T-helper 2 cell treated with Interferon-gamma antibody and Interleukin-4, amounts not matched to agents 5 μg/mL and 100 μg/mL, for 36 hours (primary cell): ENCODE measurements around the gene HTR4.

Experiments
- DNase-seq: peaks from one replicate; pipeline ENCODE4 v3.0.0; 2021; ENCODE audit warnings: low spot score
- H3K27ac Mint-ChIP-seq: one replicate; pipeline ENCODE4 v1.8.0; 2021; ENCODE audit warnings: mild to moderate bottlenecking, mixed read lengths
- H3K27me3 Mint-ChIP-seq: one replicate; pipeline ENCODE4 v1.8.0; 2021; ENCODE audit warnings: low read depth, mixed read lengths
- H3K36me3 Mint-ChIP-seq: one replicate; pipeline ENCODE4 v1.8.0; 2021; ENCODE audit warnings: low read depth, mixed read lengths
- H3K4me1 Mint-ChIP-seq: one replicate; pipeline ENCODE4 v1.8.0; 2021; ENCODE audit warnings: low read depth, mixed read lengths
- H3K4me3 Mint-ChIP-seq: one replicate; pipeline ENCODE4 v1.8.0; 2022; ENCODE audit warnings: mild to moderate bottlenecking, moderate library complexity, mixed read lengths
- H3K9me3 Mint-ChIP-seq: one replicate; pipeline ENCODE4 v1.8.0; 2021; ENCODE audit warnings: mixed read lengths

The HTR4 gene

DNA sequence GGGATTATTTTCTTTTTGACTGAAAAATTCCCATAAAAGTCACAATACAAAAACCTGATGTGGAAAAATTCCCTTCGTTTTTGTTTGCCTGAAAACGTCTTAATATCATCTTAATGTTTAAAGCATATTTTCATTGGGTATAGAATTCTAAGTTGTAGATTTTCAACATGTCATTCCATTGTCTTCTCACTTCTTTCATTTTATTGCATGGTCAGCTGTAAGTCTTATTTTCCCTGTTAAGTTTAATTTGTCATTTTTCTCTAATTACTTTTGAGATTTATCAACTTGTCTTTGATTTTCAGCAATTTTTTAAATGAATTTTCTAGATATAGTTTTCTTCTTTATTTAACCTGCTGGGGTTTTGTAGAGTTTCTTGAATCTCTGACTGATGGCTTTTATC, 138.9 kb downstream of the HTR4 start:
- Mint-ChIP-seq H3K4me3 (no peak overlapping the region), H3K27ac (no peak overlapping the region), H3K4me1 (peaks cover 2% of the 10 kb centered on the region), H3K36me3 (no peaks in the 10 kb centered on the region), H3K27me3 (peaks cover 8% of the 10 kb centered on the region), H3K9me3 (no peaks in the 10 kb centered on the region)
- DNase-seq = no peak

DNA sequence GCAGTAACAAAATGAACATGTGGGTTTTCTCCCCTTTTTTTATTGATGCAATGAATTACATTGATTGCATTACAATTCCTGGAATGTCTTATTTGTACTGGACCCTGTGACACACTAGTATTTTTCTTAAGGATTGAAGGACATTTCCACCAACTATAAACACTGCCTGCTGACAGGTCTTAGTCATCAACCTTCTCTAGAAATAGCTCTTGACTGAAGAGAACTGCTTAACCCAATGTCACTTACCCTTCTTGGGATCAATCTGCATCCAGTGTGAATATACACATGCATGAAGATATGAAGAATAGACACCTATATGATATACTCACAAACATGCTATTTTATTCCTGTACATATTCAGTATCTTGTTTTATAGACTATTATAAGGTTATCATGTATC, 140.0 kb downstream of the HTR4 start:
- H3K27ac Mint-ChIP-seq = no peak overlapping the region
- peaks cover 2% of the 10 kb centered on the region for H3K4me1 Mint-ChIP-seq
- no peaks in the 10 kb centered on the region for H3K36me3 Mint-ChIP-seq
- peaks cover 12% of the 10 kb centered on the region for H3K27me3 Mint-ChIP-seq
- no peak overlapping the region for H3K4me3 Mint-ChIP-seq
- H3K9me3 Mint-ChIP-seq = no peaks in the 10 kb centered on the region
- no peak for DNase-seq

DNA sequence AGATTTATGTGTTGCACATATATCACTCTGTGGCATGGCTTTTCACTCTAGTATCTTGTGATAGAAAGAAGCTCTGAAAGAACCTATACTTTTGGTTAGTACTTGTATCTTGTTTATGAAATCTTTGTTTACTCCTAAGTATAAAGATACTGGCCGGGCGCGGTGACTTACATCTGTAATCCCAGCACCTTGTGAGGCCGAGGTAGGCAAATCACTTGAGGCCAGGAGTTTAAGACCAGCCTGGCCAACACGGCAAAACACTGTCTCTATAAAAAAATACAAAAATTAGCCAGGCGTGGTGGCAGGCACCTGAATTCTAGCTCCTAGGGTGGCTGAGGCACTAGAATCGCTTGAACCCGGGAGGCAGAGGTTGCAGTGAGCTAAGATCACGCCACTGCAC, 141.8 kb downstream of the HTR4 start:
- Mint-ChIP-seq H3K27ac (no peak overlapping the region), H3K4me3 (no peak overlapping the region), H3K36me3 (no peaks in the 10 kb centered on the region), H3K9me3 (no peaks in the 10 kb centered on the region), H3K27me3 (peaks cover 9% of the 10 kb centered on the region), H3K4me1 (peaks cover 2% of the 10 kb centered on the region)
- no peak for DNase-seq

DNA sequence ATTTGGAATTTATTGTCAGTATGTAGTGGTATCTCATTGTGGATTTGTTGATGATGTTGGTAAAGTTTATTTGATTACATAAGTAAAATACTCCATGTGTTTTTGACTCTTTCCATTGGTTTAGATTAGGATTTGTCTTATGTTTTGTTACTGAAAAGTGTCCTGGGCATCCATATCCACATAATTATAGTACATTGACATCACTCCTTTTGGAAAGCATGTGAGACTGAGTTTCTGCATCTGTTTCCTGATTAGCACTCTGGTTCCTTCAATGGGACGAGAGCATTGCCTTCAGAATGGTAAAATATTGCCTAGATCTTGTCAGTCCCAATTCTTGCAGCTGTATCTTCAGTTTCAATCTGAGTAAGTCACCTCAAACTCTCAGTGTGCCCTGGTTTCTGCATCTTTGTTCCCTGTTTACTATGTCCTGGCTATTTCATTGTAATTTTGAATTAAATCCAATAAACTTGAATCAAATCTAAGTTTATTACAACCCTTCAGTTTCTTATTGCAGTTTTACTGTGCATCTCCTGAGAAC, 142.4 kb downstream of the HTR4 start:
- Mint-ChIP-seq H3K4me3 (no peak overlapping the region), H3K36me3 (no peaks in the 10 kb centered on the region), H3K4me1 (peaks cover 2% of the 10 kb centered on the region), H3K27ac (no peak overlapping the region), H3K9me3 (no peaks in the 10 kb centered on the region), H3K27me3 (peaks cover 7% of the 10 kb centered on the region)
- DNase-seq = no peak

DNA sequence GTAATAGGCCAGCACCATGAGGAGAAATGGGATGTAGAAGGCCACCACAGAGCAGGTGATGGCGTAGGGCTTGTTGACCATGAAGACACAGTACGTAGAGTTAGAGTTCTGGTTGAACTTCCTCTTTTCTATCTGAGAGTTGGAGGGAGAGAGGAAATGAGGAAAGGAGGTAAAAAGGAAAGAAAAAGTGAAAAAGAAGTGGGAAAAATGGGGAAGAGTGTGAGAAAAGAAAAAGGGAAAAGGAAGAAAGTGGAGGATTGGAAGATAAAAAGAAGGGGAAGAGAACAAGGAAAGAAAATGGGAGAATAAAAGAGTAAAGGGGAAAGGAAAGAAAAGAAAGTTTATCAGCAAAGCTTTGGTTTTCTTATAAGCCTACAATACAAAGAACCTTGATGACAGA, 144.4 kb downstream of the HTR4 start:
- DNase-seq = no peak
- H3K4me1 Mint-ChIP-seq = peaks cover 2% of the 10 kb centered on the region
- H3K4me3 Mint-ChIP-seq = no peak overlapping the region
- no peak overlapping the region for H3K27ac Mint-ChIP-seq
- peaks cover 7% of the 10 kb centered on the region for H3K27me3 Mint-ChIP-seq
- no peaks in the 10 kb centered on the region for H3K36me3 Mint-ChIP-seq
- no peaks in the 10 kb centered on the region for H3K9me3 Mint-ChIP-seq

DNA sequence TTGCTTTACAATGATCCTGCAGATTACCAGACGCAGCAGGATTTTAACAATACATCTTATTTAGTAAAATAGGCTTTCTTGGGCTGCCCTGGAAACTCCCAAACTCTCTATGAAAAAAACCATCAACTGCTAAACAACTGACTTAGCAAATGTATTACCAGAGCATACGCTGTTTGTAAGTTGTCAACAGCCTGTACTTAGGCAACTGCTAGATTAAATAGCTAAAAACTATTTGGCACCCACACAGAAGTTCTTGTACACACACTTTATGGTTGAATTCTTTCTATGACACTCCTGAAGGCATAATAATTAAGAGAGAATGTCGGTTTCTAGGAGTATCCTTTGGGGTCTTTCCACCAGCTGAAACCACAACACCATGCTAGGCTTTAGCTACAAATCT, 146.7 kb downstream of the HTR4 start:
- peaks cover 2% of the 10 kb centered on the region for H3K4me1 Mint-ChIP-seq
- no peaks in the 10 kb centered on the region for H3K9me3 Mint-ChIP-seq
- H3K36me3 Mint-ChIP-seq = no peaks in the 10 kb centered on the region
- no peak overlapping the region for H3K27ac Mint-ChIP-seq
- no peak for DNase-seq
- H3K4me3 Mint-ChIP-seq = no peak overlapping the region
- H3K27me3 Mint-ChIP-seq = peaks cover 7% of the 10 kb centered on the region

DNA sequence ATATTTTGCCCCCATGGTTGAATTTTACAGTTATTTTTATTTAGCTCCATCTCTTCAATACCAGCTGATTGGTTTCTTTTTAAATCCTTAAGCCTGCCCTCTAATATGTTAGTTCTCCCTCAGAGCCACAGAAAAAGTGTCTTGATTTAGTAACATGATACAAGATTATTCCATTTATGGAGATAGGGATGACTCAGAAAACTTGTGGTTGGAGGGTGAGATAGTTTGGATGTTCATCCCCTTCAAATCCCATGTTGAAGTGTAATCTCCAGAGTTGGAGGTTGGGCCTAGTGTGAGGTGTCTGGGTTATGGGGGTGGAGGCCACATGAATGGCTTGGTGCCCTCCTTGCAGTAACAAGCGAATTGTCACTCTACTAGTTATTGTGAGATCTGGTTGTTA, 154.9 kb downstream of the HTR4 start:
- no peaks in the 10 kb centered on the region for H3K36me3 Mint-ChIP-seq
- no peaks in the 10 kb centered on the region for H3K4me1 Mint-ChIP-seq
- DNase-seq = no peak
- H3K4me3 Mint-ChIP-seq = no peak overlapping the region
- no peaks in the 10 kb centered on the region for H3K9me3 Mint-ChIP-seq
- no peak overlapping the region for H3K27ac Mint-ChIP-seq
- peaks cover 7% of the 10 kb centered on the region for H3K27me3 Mint-ChIP-seq

DNA sequence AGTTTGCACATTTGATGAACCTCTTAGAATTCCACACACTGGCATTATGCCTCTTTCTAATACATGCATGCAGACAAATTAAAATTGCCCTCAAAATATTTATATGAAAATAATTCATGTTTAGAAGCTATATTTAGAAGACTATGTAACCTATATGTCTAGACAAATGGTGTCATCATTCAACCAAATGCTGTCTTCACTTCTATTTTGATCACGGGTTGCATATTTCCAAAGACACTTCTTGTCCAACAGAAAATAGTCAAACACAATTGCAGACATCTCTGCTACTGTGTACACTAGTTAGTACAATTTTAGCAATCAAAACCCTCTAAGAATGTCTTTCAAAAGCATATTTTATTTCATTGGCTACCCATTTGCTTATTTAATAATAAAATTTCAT, 156.6 kb downstream of the HTR4 start:
- H3K4me1 Mint-ChIP-seq = no peaks in the 10 kb centered on the region
- no peak overlapping the region for H3K4me3 Mint-ChIP-seq
- peaks cover 7% of the 10 kb centered on the region for H3K27me3 Mint-ChIP-seq
- H3K36me3 Mint-ChIP-seq = no peaks in the 10 kb centered on the region
- H3K27ac Mint-ChIP-seq = no peak overlapping the region
- DNase-seq = no peak
- H3K9me3 Mint-ChIP-seq = no peaks in the 10 kb centered on the region

DNA sequence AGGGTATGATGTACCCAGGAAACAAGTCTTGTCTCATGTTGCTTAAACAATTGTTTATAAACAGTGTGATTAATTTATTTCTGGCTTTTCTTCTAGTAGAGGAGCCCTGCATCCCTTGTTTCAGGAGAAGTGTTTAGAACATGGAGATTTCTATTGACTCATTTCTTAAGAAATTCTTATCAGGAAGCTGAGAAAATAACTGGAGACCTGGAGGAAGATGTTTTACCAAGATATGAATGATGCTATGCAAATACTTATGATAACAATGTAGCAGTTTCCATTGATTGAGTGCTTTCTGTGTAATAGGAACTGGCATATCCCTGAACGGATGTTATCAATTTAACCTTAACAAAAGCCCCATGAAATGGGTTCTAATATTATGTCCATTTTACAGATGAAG, 162.0 kb downstream of the HTR4 start:
- H3K27ac Mint-ChIP-seq = no peak overlapping the region
- no peaks in the 10 kb centered on the region for H3K36me3 Mint-ChIP-seq
- no peak overlapping the region for H3K4me3 Mint-ChIP-seq
- peaks cover 15% of the 10 kb centered on the region for H3K27me3 Mint-ChIP-seq
- DNase-seq = no peak
- H3K9me3 Mint-ChIP-seq = no peaks in the 10 kb centered on the region
- no peaks in the 10 kb centered on the region for H3K4me1 Mint-ChIP-seq

DNA sequence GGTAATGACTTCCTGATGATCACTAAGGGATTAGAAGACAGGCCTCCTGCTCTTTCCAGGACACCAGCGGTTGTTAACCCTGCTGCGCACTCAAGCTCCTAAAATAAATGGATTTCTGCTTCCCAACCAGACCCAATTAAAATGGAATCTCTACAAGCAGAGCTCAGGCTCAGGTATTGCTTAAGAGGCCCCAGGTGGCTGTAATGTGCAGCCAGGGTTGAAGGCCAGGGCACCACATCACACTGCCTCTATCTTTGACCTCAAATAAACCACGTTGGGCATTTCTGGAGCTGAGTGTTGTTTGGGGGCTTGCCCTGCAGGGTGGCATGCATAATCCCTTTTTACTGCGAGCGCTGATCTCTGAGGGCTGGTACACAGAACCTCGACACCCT, 162.5 kb downstream of the HTR4 start:
- H3K4me3 Mint-ChIP-seq = no peak overlapping the region
- no peak overlapping the region for H3K27ac Mint-ChIP-seq
- H3K9me3 Mint-ChIP-seq = no peaks in the 10 kb centered on the region
- H3K36me3 Mint-ChIP-seq = no peaks in the 10 kb centered on the region
- no peaks in the 10 kb centered on the region for H3K4me1 Mint-ChIP-seq
- H3K27me3 Mint-ChIP-seq = peaks cover 16% of the 10 kb centered on the region
- DNase-seq = no peak

DNA sequence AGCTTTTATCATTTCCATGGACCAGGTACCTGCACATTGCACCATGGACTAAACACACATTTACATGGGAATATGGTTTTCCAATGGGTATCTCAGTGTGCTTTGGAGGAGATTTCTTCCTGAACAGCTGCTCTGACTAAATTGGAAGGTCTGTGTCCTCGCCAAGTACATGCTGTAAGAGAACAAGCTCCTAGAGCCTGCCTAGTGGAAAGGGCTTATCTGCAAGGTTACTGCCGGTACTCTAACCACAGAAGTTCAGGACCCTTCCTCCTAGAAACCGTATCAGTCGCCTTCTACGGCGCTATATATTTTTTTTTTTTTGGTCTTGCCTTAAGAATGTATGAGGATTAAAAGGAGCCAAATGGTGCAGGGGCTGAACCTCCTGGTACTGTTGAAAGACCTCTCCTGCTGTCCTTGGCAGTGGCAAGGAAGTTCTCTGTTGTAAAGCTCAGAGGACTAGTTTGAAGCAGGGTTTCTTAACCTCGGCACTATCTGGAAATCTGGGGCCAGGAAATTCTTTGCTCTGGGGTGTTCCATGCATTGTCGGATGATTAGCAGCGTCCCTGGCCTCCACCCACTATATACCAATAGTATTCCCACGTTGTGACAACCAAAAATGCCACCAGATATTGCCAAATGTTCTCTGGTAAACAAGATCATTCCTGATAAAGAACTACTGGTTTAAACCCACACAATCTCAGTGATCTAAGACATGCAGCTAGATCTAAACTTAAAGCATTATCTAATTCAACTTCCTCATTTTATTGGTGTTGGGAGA, 163.1 kb downstream of the HTR4 start:
- Mint-ChIP-seq H3K4me1 (no peaks in the 10 kb centered on the region), H3K4me3 (no peak overlapping the region), H3K9me3 (no peaks in the 10 kb centered on the region), H3K36me3 (no peaks in the 10 kb centered on the region), H3K27me3 (peaks cover 21% of the 10 kb centered on the region), H3K27ac (no peak overlapping the region)
- DNase-seq = no peak

DNA sequence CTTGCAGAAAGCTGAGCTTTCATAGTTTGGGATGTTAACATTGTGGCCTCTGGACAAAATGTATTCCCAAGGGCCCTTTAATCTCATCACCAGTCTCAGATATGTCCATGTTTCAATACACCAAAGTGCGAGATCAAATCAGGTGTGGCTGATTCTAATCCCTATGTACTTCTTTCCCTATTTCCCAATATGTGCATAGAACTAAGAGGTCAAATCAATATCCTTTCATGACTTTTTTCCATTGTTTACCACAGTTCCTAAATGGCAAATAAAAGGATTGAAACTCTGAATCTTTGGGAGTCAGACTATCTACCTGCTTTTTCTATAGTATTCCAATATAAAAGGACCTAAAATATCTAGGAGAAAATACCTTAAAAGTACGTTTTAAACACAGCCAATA, 165.6 kb downstream of the HTR4 start:
- no peak for DNase-seq
- H3K9me3 Mint-ChIP-seq = no peaks in the 10 kb centered on the region
- H3K27ac Mint-ChIP-seq = no peak overlapping the region
- peaks cover 33% of the 10 kb centered on the region for H3K27me3 Mint-ChIP-seq
- no peaks in the 10 kb centered on the region for H3K4me1 Mint-ChIP-seq
- H3K4me3 Mint-ChIP-seq = no peak overlapping the region
- H3K36me3 Mint-ChIP-seq = no peaks in the 10 kb centered on the region

DNA sequence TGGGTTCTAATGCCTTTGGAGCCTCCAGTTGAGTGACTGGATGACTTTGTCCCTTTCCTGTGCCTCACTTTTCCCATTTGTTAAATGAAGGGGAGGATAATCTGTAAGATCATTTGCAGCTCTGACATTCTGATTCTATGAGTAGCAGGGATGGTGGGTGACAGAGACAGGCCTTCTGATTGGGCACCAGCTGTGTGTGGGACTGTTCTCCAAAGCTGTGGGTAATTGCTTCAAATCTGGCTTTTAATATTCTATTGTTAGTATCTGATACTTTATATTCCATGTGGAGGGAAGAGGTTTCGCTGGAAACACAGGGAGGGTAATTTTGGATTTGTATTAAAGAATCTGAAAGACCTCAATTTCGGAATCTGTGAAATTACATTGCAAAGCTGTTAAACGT, 167.9 kb downstream of the HTR4 start:
- no peaks in the 10 kb centered on the region for H3K36me3 Mint-ChIP-seq
- DNase-seq = no peak
- no peak overlapping the region for H3K27ac Mint-ChIP-seq
- H3K9me3 Mint-ChIP-seq = no peaks in the 10 kb centered on the region
- H3K4me3 Mint-ChIP-seq = no peak overlapping the region
- H3K27me3 Mint-ChIP-seq = peaks cover 37% of the 10 kb centered on the region
- no peaks in the 10 kb centered on the region for H3K4me1 Mint-ChIP-seq

DNA sequence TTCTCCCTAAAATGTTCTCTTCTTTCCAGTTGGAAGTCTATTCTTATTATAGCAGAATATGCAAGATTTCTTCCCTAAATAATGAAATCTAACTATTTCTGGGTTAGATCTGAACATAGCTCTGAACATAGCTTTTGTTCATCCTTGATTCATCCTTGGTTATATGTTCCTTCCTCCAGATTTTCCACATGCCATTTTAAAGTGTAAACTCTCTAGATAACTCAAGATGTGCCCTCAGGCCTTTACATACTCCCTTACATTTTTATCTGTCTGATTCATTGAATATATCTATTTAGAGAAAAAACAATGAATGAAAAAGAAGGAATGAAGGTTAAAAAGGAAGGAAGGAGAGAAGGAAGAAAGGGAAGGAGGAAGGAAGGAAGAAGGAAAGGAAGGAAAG, 169.7 kb downstream of the HTR4 start:
- no peaks in the 10 kb centered on the region for H3K36me3 Mint-ChIP-seq
- no peak for DNase-seq
- peaks cover 32% of the 10 kb centered on the region for H3K27me3 Mint-ChIP-seq
- no peak overlapping the region for H3K4me3 Mint-ChIP-seq
- no peak overlapping the region for H3K27ac Mint-ChIP-seq
- H3K4me1 Mint-ChIP-seq = no peaks in the 10 kb centered on the region
- H3K9me3 Mint-ChIP-seq = no peaks in the 10 kb centered on the region

DNA sequence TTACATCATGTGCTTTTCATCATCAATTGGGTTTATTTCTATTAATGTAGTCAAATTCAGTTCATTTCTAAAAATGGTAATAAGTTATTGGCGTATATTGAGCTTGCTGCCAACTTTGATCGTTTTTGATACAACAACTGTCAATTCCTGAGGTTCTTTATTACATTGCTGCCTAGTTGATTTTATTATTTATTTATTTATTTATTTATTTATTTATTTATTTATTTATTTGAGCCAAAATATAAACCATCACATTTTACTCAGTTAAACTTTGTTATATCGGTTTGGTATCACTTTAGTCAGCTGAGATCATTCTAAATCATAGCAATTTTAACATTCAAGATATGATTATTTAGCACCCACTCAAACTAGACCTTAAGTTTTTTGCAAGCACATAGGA, 170.6 kb downstream of the HTR4 start:
- no peaks in the 10 kb centered on the region for H3K4me1 Mint-ChIP-seq
- no peak for DNase-seq
- H3K27me3 Mint-ChIP-seq = peaks cover 29% of the 10 kb centered on the region
- H3K27ac Mint-ChIP-seq = no peak overlapping the region
- no peaks in the 10 kb centered on the region for H3K9me3 Mint-ChIP-seq
- H3K36me3 Mint-ChIP-seq = no peaks in the 10 kb centered on the region
- H3K4me3 Mint-ChIP-seq = no peak overlapping the region
